ENCODE measurements around the gene MAML2. TPM values are rescaled to one million over a fixed set of nuclear protein-coding genes. Genes with fewer than 3 reads are reported as not detected.

Gene MAML2
- total and polyA plus RNA-seq, 2 of the 8 experiments (the other 6 are each of a cell fraction or from before 2014, with no cell fraction given), result 3.8 to 6.6 TPM

DNA sequence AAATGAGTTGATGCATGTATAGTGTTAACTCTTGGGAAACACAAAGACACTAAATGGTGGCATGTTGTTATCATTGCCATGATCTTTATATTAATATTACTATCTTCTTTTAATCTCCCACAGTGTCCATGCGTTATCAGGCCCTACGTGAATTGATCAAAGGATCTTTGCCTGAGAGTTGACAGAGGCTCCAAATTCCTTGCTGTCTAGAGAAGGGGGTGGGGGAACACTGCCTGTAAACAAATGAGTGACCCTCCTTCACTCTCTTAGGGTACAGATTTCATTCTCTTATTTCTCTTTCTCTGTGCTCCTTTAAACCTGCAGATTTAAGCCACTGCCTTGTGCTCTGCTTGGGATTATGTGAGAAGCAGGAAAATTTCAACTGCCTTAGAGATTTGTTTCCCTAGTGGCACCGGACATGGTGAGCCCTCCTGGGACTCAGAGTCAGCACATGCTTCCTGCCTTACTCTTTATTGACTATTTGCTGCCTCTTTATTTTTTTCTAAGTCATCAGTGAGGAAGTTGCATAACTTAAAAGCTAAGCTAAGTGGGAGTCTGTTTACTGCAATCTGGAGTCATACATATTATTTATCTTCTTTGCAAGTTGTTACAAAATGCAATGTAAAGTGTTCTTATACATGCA is 122.9 kb downstream of the MAML2 start:
- H3K4me2 ChIP-seq (ENCODE audit: insufficient read depth in 1 of 2, low read depth in 2 of 2, low read length in 2 of 2), result no peak overlapping the region
- ChIA-PET CTCF (ENCODE audit: partially characterized antibody) (no interaction called here), POLR2A (ENCODE audit: partially characterized antibody) (no interaction called here)
- no peaks in the 10 kb centered on the region for H3K27me3 ChIP-seq (replicated peaks in 1 of 4; ENCODE audit: control insufficient read depth in 3 of 4, extremely low read depth in 1 of 4, insufficient read depth in 3 of 4, low read length in 3 of 4)
- H2BK20ac ChIP-seq (ENCODE audit: low read length), result no peak overlapping the region
- no peak overlapping the region for H3K56ac ChIP-seq (replicated peaks; ENCODE audit: insufficient read length, low read depth, low read length)
- no peak overlapping the region for H2BK120ac ChIP-seq (replicated peaks; ENCODE audit: low read depth, low read length)
- H4K91ac ChIP-seq (replicated peaks; ENCODE audit: insufficient read length, low read length), result no peak overlapping the region
- H3K4ac ChIP-seq (replicated peaks; ENCODE audit: insufficient read length, low read depth, low read length), result no peak overlapping the region
- H3K4me1 ChIP-seq (replicated peaks in 1 of 4; ENCODE audit: control insufficient read depth in 3 of 4, insufficient read depth in 4 of 4, low read length in 3 of 4), result peaks cover 0 to 4% (median 1%) of the 10 kb centered on the region in 4 experiments; a peak in 2 of 7 replicates
- no peaks in the 10 kb centered on the region for H4K20me1 ChIP-seq (replicated peaks in 1 of 2; ENCODE audit: control insufficient read depth in 1 of 2, insufficient read depth in 2 of 2, low read length in 2 of 2)
- no peak overlapping the region for H2BK12ac ChIP-seq (ENCODE audit: low read depth, low read length)
- H3K9me3 ChIP-seq (ENCODE audit: insufficient read depth in 2 of 2, low read depth in 1 of 2, low read length in 1 of 2), result no peaks in the 10 kb centered on the region
- FAIRE-seq (no peak), DNase-seq (ENCODE audit: low read depth in 1 of 2, low spot score in 2 of 2) (no peak)
- H3K27ac ChIP-seq (ENCODE audit: low read depth, low read length), result no peak overlapping the region
- H3K18ac ChIP-seq (ENCODE audit: extremely low read depth, low read length), result no peak overlapping the region
- WGBS, 2 experiments (ENCODE audit: extremely low coverage in 1 of 2, insufficient coverage in 1 of 2, insufficient read length in 1 of 2, insufficient replicate concordance in 2 of 2, low coverage in 1 of 2, low lambda C conversion rate in 2 of 2, missing lambda C conversion rate in 1 of 2), result 71% methylated on average over 3 of the region's 3 CpGs; no CpG with 5 or more reads in 1 of the 2 experiments
- TF ChIP-seq SP4 (IDR thresholded peaks at IDR 0.05; ENCODE audit: low read length) (no peak), CHD1 (IDR thresholded peaks at IDR 0.05; ENCODE audit: low read depth, low read length) (no peak), ASH2L (IDR thresholded peaks at IDR 0.05; ENCODE audit: low read length) (no peak), TEAD4 (IDR thresholded peaks at IDR 0.05; ENCODE audit: low read depth, low read length) (no peak)
- no peak overlapping the region for H2AK5ac ChIP-seq (ENCODE audit: low read depth, low read length)
- no peaks in the 10 kb centered on the region for H3K79me1 ChIP-seq (ENCODE audit: low read depth, low read length)
- H2BK15ac ChIP-seq (ENCODE audit: low read length), result no peak overlapping the region
- H3K36me3 ChIP-seq (ENCODE audit: control insufficient read depth in 2 of 4, insufficient read depth in 4 of 4, low read length in 3 of 4), result no peaks in the 10 kb centered on the region
- no peaks in the 10 kb centered on the region for H3K23me2 ChIP-seq (ENCODE audit: low read depth, low read length)
- H3K9ac ChIP-seq (replicated peaks in 1 of 4; ENCODE audit: extremely low read depth in 1 of 4, low read depth in 3 of 4, low read length in 3 of 4), result no peak overlapping the region
- no peak overlapping the region for H2BK5ac ChIP-seq (ENCODE audit: low read depth, low read length)
- H3K79me2 ChIP-seq (ENCODE audit: control insufficient read depth in 1 of 2, insufficient read depth in 2 of 2, low read length in 2 of 2), result no peaks in the 10 kb centered on the region
- no peak overlapping the region for H4K5ac ChIP-seq (ENCODE audit: insufficient read length, low read depth, low read length)
- no peak overlapping the region for H3K23ac ChIP-seq (ENCODE audit: insufficient read length)
- no peak overlapping the region for H3K14ac ChIP-seq (ENCODE audit: insufficient read length)
- H2AFZ ChIP-seq (ENCODE audit: low read length), result 0 out of 2 replicates have a peak overlapping the region, but pooled peaks have one; percentile 42
- no peak overlapping the region for H3K4me3 ChIP-seq (ENCODE audit: extremely low read depth in 1 of 4, insufficient read depth in 2 of 4, low read depth in 3 of 4, low read length in 4 of 4)
- no peak overlapping the region for H4K8ac ChIP-seq (ENCODE audit: extremely low read depth, insufficient read depth, low read length)
